COR-L47 (cell line): Measurements from ENCODE around the gene TSKU.
A peak's percentile ranks its signal among the peaks of the same experiment; 100 is the strongest.
"Not testable (repeated sequence)": the region's sequence is repeated elsewhere in the genome, so short reads cannot be mapped to it uniquely, and the experiment has no call there.

Experiments used
- DNase-seq: peaks from one replicate; lab custom pipeline; 2025; lab: John Stamatoyannopoulos, UW

The TSKU gene

GRCh38 chr11:76788661-76789442 is 5.7 kb downstream of the TSKU start:
- no peak for DNase-seq

DNA sequence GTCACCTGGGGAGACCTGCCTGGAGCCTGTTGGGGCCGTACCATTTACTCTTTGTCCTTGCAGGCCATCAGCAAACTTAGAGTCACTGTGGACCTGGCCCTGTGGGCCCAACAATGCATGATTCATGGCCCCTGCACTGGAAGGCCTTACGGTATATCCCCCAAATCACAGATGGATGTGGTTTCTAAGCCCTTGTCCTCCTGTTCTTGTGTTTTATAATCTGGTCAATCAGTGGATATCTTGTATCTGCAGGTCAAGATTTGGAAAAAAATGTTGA is 6.2 kb downstream of the TSKU start:
- no peak for DNase-seq

- DNase-seq: no peak
Observed at GRCh38 chr11:76790251-76790650, 7.1 kb downstream of the TSKU start.

GRCh38 chr11:76791002-76791770 is 8.0 kb downstream of the TSKU start:
- DNase-seq: not testable (repeated sequence)

GRCh38 chr11:76791861-76792260 is 8.7 kb downstream of the TSKU start:
- no peak for DNase-seq

DNA sequence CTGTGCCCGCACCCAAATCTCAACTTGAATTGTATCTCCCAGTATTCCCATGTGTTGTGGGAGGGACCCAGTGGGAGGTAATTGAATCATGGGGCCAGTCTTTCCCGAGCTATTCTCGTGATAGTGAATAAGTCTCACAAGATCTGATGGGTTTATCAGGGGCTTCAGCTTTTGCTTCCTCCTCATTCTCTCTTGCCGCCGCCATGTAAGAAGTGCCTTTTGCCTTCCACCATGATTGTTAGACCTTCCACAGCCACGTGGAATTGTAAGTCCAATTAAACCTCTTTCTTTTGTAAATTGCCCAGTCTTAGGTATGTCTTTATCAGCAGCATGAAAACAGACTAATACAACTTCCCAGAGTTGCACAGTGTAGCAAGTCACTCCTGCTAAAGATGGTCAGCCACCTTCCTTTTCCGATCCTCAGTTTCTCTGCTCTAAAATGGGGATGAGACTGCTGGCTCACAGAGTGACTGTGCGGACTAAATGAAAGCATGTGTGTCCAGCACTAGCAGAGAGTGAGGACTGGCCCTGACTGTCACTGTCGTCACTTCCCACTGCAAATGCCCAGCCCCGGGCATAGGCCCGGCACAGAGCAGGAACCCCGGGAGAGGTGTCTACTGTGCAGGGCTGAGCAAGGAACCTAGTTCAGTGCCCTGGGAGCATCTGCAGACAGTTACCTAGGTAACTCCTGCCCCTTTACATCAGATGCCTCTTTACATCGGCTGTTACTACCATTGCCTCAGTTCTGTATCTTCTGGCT is 9.5 kb downstream of the TSKU start:
- no peak for DNase-seq

DNA sequence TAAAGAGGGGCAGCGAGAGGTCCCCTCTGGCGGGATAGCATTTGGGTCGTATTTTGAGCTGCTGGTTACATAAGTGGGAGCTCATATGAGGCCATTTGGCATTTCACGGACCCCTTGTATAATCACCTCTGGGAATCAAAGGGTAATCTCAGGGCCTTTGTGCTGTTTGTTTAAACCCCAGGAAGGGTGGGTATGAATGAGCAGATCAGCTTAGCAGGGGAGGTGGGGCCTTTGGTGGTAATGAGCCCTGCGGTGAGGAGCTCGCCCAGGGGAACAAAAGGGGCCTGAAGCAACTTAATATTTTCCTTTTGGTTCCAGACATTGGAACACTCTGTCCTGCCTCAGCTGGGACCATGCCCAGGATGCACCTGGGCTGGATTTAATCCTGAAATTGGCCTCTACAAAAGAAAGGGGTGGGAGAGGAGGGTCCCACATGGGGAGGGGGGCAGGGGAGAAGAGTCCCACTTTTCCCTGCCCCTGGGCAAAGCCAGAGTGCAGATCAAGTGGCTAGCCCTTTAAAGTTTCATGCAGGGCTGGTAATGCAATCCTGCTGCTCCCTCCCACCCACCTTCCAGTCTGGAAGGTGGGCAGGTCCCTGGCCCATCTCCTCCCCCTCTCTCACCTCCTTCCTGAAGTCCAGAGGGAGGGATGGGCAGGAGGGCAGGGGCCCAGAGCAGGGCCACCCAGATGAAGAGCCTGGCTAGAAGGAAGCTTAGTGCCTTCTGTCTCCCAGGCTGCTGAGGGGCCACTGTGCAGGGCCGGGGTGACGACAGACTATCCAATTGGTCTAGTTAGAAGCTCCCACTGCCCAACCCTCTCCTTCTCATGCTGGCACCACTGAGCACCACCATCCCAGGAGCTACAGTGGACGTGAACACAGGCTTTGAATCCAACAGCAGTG is 10.5 kb downstream of the TSKU start:
- DNase-seq: no peak

DNA sequence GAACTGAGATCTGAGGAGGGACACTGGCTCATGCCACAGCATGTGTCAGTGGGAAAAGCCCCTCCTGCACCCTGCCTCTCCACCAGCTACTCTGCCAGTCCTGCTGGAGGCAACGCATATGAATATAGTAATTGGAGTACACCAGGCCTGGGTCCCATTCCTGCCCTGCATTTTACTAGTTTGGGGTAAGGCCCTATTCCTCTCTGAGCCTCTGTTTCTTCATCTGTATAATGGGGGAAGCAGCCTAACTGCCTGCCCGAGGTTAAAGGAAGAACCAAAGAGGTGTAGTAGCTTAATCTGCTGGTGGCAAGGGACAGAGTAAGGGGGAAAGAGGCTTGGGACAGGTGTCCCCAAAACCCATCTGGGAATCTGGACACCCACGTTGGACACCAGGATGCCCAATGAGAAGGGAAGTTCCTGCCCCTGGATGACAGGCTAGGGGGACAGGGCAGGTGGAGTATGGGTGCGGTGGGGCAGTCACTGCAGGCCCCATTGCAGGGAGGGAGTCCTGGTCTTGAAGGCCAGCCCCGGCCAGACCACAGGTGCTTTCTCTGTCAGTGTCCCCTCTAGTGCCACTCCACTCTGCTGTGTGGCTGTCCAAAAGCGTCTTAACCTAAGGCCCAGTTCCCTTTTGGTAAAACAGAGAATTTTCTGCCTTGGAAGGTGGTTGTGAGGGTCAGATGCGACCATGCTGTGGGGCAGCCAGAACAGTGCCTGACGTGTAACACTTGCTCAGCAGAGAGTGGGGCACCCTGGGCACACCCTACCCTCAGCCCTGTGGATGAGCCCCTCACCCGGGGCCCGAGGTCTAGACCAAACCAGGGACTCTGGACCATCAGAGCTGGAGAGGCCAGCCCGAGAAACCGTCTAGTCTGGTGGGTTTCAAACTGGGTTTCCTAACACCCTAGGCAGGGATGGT is 11.5 kb downstream of the TSKU start:
- DNase-seq: no peak

GRCh38 chr11:76795290-76795935 is 12.3 kb downstream of the TSKU start:
- DNase-seq: no peak

GRCh38 chr11:76795936-76796441 is 12.8 kb downstream of the TSKU start:
- no peak for DNase-seq

GRCh38 chr11:76796511-76797198 is 13.5 kb downstream of the TSKU start:
- no peak for DNase-seq

- no peak for DNase-seq
Observed at GRCh38 chr11:76797341-76798201, 14.4 kb downstream of the TSKU start.

- no peak for DNase-seq
Observed at GRCh38 chr11:76798202-76798581, 15.0 kb downstream of the TSKU start.

GRCh38 chr11:76798671-76799065 is 15.5 kb downstream of the TSKU start:
- DNase-seq: no peak

DNA sequence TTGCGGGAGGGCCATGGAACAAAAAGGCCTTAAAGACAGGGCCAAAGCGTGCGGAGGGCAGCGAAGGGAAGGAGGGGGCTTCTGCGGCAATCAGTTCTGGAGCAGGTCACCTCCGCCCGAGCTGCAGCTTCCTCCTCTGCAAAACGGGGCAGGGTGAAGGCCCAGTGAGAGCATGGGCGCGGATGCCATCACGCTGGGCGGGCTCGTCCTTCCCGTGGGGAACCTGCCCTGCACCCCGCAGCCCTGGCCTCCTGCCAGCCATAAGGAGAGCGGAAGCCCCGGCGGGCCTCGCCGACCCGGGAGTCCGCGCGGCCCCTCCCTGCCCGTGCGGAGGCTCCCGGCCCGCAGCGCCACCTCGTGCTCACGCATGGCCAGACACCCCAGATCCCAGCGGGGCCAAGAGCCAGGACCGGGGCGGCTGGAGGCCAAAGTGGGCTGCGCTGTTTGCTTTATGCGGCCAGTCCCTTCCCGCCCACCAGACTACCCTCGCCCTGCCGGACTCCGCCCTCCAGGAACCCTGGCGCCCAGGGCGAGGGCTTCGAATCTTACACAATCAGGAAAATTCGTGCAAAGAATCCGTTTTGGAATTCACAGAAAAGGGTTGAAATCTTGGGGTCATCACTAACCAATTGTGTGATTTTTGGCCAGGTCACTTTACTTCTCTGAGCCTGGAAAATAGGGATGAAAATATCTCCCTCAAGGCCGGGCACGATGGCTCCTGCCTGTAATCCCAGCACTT is 16.1 kb downstream of the TSKU start:
- peak; percentile 81 for DNase-seq

GRCh38 chr11:76800466-76801200 is 17.5 kb downstream of the TSKU start:
- no peak for DNase-seq

- no peak for DNase-seq
Observed at GRCh38 chr11:76801225-76801624, 18.1 kb downstream of the TSKU start.
